ENCODE data around the gene PPP2R5C.
"Not testable (repeated sequence)": the region's sequence is repeated elsewhere in the genome, so short reads cannot be mapped to it uniquely, and the experiment has no call there.

The PPP2R5C gene

DNA sequence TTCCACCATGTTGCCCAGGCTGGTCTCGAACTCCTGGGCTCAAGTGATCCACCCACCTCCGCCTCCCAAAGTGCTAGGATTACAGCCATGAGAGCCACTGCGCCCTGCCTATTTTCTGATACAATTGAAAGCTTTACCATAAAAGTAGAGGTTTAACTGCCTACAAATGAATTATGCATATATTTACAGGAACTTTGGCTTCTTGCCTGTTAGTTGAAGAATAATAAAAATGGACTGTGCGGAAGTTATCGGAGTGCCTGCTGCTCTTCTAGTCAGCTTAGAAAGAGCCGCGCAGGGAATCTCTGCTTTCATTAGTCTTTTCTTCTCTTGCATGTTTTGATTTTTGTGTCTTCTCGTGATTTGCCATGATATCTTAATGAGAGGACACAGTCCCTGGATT, 34.5 kb downstream of the PPP2R5C start:
- Mint-ChIP-seq H3K9me3 (peaks cover 1% of the 10 kb centered on the region), H3K27ac (peak overlapping the region; percentile 33), H3K36me3 (peaks cover 25% of the 10 kb centered on the region), H3K27me3 (no peaks in the 10 kb centered on the region), H3K4me1 (peaks cover 13% of the 10 kb centered on the region), H3K4me3 (no peak overlapping the region)
- DNase-seq (ENCODE audit: low spot score in 2 of 2) (no peak), ATAC-seq (ENCODE audit: low read depth) (no peak)

DNA sequence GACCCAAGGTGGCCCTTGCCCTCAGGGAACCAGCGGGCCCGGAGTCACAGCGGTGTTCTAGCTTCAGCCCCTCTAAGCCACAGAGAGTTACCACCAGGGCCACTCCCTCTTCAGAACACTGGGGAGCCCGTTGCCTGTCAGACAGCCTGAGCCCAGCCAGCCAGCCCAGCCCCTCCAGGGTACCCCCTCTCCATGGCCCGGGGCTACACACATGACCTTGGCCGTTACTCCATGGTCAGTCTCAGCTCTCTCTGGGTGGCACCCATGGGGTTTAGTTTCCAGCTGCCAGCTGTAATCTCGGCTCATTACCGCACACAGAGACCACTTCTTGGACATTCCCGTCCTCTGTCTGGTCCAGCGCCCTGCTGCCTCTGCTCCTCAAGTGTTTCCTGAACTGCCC, 35.0 kb downstream of the PPP2R5C start:
- Mint-ChIP-seq H3K27ac (peak overlapping the region; percentile 33), H3K4me1 (peaks cover 13% of the 10 kb centered on the region), H3K9me3 (peaks cover 1% of the 10 kb centered on the region), H3K4me3 (no peak overlapping the region), H3K36me3 (peaks cover 25% of the 10 kb centered on the region), H3K27me3 (no peaks in the 10 kb centered on the region)
- ATAC-seq (ENCODE audit: low read depth) = no peak
- DNase-seq (ENCODE audit: low spot score in 2 of 2) = no peak

GRCh38 chr14:101797856-101798255, 36.3 kb downstream of the PPP2R5C start:
- Mint-ChIP-seq H3K9me3 (peaks cover 1% of the 10 kb centered on the region), H3K4me1 (peaks cover 3% of the 10 kb centered on the region), H3K36me3 (peaks cover 25% of the 10 kb centered on the region), H3K27me3 (no peaks in the 10 kb centered on the region), H3K27ac (no peak overlapping the region), H3K4me3 (no peak overlapping the region)
- ATAC-seq (ENCODE audit: low read depth) (no peak), DNase-seq (ENCODE audit: low spot score in 2 of 2) (no peak)

DNA sequence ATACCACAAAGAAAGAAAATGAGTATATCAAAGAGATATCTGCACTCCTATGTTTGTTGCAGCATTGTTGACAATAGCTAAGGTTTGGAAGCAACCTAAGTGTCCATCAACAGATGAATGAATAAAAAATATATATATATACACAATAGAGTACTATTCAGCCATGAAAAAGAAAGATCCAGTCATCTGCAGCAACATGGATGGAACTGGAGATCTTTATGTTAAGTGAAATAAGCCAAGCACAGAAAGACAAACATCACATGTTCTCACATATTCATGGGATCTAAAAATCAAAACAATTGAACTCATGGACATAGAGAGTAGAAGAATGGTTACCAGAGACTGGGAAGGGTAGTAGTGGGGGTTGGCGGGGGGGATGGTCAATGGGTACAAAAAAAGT, 42.9 kb downstream of the PPP2R5C start:
- H3K27ac Mint-ChIP-seq; H3K9me3 Mint-ChIP-seq; H3K4me1 Mint-ChIP-seq; ATAC-seq (ENCODE audit: low read depth); DNase-seq (ENCODE audit: low spot score in 2 of 2); H3K27me3 Mint-ChIP-seq; H3K4me3 Mint-ChIP-seq; H3K36me3 Mint-ChIP-seq: not testable (repeated sequence)

GRCh38 chr14:101806252-101806651, 44.7 kb downstream of the PPP2R5C start:
- not testable (repeated sequence) for H3K9me3 Mint-ChIP-seq; H3K36me3 Mint-ChIP-seq; H3K27me3 Mint-ChIP-seq; ATAC-seq (ENCODE audit: low read depth); H3K27ac Mint-ChIP-seq; H3K4me3 Mint-ChIP-seq; DNase-seq (ENCODE audit: low spot score in 2 of 2); H3K4me1 Mint-ChIP-seq

GRCh38 chr14:101808020-101808641, 46.6 kb downstream of the PPP2R5C start:
- Mint-ChIP-seq H3K9me3 (no peaks in the 10 kb centered on the region), H3K27me3 (no peaks in the 10 kb centered on the region), H3K4me1 (peaks cover 15% of the 10 kb centered on the region), H3K36me3 (peaks cover 15% of the 10 kb centered on the region), H3K4me3 (peak overlapping the region; percentile 27), H3K27ac (no peak overlapping the region)
- DNase-seq (ENCODE audit: low spot score in 2 of 2) (no peak), ATAC-seq (ENCODE audit: low read depth) (no peak)

- Mint-ChIP-seq H3K4me3 (peak overlapping the region; percentile 97), H3K36me3 (peaks cover 16% of the 10 kb centered on the region), H3K9me3 (no peaks in the 10 kb centered on the region), H3K27ac (peak overlapping the region; percentile 99), H3K4me1 (peaks cover 16% of the 10 kb centered on the region), H3K27me3 (no peaks in the 10 kb centered on the region)
- ATAC-seq (ENCODE audit: low read depth) (no peak), DNase-seq (ENCODE audit: low spot score in 2 of 2) (no peak)
Measured at GRCh38 chr14:101808894-101809670, 47.6 kb downstream of the PPP2R5C start.

DNA sequence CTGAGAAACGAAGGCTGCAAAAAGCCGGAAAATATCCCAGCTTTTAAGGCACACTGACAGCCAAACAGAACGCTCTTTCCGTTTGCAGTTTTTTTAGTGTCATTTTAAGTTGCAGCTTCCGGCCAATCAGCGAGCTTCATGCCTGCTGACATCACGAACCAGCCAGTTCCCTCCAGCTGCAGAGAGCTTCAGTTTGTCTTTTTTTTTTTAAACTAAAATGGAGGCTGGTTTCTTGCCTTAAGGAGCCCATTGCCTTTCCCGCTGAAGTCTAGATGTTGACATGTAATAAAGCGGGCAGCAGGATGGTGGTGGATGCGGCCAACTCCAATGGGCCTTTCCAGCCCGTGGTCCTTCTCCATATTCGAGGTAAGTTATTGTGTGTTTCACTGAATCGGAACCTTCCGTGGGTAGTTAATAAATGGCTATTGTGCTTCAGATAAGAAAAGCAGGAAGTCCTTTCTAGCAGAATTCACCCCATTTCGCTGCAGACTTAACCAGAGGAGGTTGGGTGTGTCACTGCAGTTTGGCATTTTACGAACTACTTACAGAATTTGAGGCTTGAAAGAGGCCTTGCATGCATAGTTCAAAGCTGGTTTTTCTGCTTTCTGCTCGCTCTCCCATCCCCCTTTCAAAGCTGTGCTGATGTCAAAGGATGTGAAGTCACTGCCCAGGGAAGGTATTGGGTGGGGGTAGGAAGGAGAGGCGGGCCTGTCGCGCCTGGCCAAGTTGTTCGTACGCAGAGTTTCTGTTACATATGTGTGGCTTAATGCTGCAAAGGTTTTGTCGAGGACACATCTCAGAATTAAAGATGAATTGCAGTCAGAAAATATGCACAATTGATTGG, 48.4 kb downstream of the PPP2R5C start:
- Mint-ChIP-seq H3K9me3 (no peaks in the 10 kb centered on the region), H3K36me3 (peaks cover 18% of the 10 kb centered on the region), H3K27ac (peak overlapping the region; percentile 99), H3K27me3 (no peaks in the 10 kb centered on the region), H3K4me1 (peaks cover 23% of the 10 kb centered on the region), H3K4me3 (peak overlapping the region; percentile 97)
- DNase-seq (ENCODE audit: low spot score in 2 of 2) = peak; percentile 71 to 83
- peak; percentile 90 for ATAC-seq (ENCODE audit: low read depth)

- Mint-ChIP-seq H3K9me3 (no peaks in the 10 kb centered on the region), H3K27ac (peak overlapping the region; percentile 99), H3K4me1 (peaks cover 28% of the 10 kb centered on the region), H3K27me3 (no peaks in the 10 kb centered on the region), H3K36me3 (peaks cover 17% of the 10 kb centered on the region), H3K4me3 (peak overlapping the region; percentile 97)
- ATAC-seq (ENCODE audit: low read depth) (no peak), DNase-seq (ENCODE audit: low spot score in 2 of 2) (no peak)
Measured at GRCh38 chr14:101810897-101811621, 49.5 kb downstream of the PPP2R5C start.

DNA sequence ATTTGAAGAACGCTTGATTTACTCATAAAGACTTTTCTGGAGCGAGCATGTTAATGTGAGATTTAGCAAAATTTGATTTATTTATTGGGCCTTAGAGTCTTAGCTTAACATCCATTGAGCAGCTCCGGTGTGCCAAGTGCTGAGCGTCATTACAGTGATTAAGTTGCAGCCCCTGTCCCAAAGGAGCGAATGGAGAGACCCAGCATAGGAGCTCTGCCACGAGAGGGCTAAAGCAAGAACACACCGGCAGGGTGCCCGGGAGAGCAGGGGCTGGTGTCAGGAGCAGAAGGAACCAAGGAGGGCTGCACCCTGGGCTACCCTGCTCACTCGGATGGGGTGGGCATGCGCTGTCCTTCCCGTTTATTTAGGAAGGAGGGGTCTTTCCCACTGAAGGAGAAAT, 50.6 kb downstream of the PPP2R5C start:
- DNase-seq (ENCODE audit: low spot score in 2 of 2) = no peak
- Mint-ChIP-seq H3K4me1 (peaks cover 34% of the 10 kb centered on the region), H3K27me3 (no peaks in the 10 kb centered on the region), H3K36me3 (peaks cover 21% of the 10 kb centered on the region), H3K27ac (peak overlapping the region; percentile 84), H3K4me3 (peak overlapping the region; percentile 66), H3K9me3 (no peaks in the 10 kb centered on the region)
- no peak for ATAC-seq (ENCODE audit: low read depth)

DNA sequence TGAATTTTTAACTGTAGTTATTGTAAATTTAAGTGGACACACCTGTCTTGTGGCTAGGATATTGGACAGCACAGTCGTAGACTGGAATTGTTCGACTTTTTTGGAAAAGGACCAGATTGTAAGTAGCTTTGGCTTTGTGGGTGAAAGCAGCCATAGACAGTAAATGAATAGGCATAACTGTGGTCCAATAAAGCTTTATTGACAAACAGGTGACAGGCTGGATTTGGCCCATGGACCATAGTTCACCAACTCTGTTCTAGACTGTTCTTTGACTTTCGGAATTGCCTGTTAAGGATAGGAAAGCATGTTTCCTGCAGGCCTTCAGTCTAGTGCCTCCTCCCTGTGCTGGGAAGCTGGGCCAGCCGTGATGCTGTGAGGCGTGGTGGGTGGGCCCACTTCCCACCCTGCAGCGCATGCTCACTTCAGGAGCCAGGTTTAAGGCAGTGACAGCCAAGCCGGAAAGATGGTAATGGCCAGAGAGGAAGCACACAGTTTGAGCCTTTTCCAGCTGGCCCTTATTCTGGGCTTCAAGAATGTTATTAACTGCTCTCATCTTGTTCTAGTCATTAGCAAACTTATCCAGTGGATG, 51.8 kb downstream of the PPP2R5C start:
- H3K36me3 Mint-ChIP-seq = peaks cover 25% of the 10 kb centered on the region
- no peaks in the 10 kb centered on the region for H3K27me3 Mint-ChIP-seq
- peak overlapping the region; percentile 90 for H3K27ac Mint-ChIP-seq
- H3K4me1 Mint-ChIP-seq = peaks cover 39% of the 10 kb centered on the region
- H3K9me3 Mint-ChIP-seq = no peaks in the 10 kb centered on the region
- DNase-seq (ENCODE audit: low spot score in 2 of 2) = no peak
- no peak overlapping the region for H3K4me3 Mint-ChIP-seq
- no peak for ATAC-seq (ENCODE audit: low read depth)

DNA sequence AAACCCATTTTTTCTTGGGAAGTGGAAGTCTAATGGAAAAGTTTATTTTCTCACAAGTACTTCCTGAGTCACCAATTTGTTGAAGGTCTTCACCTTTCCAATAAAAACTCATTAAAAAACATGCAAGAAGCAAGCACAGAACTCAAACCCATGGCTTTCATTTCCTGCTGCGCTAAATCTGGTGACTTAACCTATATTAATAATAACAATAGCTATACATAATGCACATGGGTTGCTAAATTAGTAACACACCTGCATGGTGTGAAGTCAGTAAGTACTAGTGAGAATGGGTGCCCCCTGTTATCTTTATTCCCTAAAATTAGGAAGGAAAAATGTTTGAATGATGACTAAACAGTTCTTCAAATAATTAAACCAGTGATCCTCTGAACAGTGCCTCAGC, 52.3 kb downstream of the PPP2R5C start:
- no peaks in the 10 kb centered on the region for H3K27me3 Mint-ChIP-seq
- H3K27ac Mint-ChIP-seq = peak overlapping the region; percentile 90
- H3K4me1 Mint-ChIP-seq = peaks cover 39% of the 10 kb centered on the region
- ATAC-seq (ENCODE audit: low read depth) = no peak
- H3K36me3 Mint-ChIP-seq = peaks cover 25% of the 10 kb centered on the region
- H3K4me3 Mint-ChIP-seq = no peak overlapping the region
- no peak for DNase-seq (ENCODE audit: low spot score in 2 of 2)
- H3K9me3 Mint-ChIP-seq = no peaks in the 10 kb centered on the region

DNA sequence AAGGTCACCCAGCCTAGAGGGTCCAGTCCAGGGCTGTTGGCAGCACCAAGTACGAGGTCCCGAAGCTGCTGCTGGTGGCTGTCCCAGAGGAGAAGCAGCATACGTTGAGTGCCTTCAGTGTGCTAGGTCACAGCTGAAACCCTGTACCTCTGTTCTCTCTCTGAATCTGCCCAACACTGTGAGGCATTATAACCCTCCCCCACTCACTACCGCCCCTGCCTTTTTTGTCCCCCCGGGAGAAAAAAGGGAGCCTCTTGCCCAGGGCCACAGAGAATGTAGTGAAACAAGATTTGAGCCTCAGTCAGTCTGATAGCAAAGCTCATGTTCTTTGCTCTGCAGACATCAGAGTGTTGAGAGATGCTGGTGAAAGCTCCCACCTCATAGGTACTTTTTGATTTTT, 53.4 kb downstream of the PPP2R5C start:
- peak overlapping the region; percentile 34 for H3K4me3 Mint-ChIP-seq
- no peaks in the 10 kb centered on the region for H3K27me3 Mint-ChIP-seq
- no peaks in the 10 kb centered on the region for H3K9me3 Mint-ChIP-seq
- peak overlapping the region; percentile 90 for H3K27ac Mint-ChIP-seq
- peaks cover 27% of the 10 kb centered on the region for H3K36me3 Mint-ChIP-seq
- ATAC-seq (ENCODE audit: low read depth) = no peak
- no peak for DNase-seq (ENCODE audit: low spot score in 2 of 2)
- H3K4me1 Mint-ChIP-seq = peaks cover 48% of the 10 kb centered on the region
